GM19035 (cell line): ENCODE measurements around the gene SLC6A11.

Experiments used
- ATAC-seq: cut with Tn5 transposase; IDR thresholded peaks from one replicate; pipeline ENCODE4 v1.9.1; 2021; ENCODE audit not compliant: unreplicated experiment

SLC6A11 gene

GRCh38 chr3:10837849-10838248 lies 21.8 kb downstream of the SLC6A11 start:
- no peak for ATAC-seq

- ATAC-seq = no peak
Measured at GRCh38 chr3:10839167-10839566, 23.1 kb downstream of the SLC6A11 start.

GRCh38 chr3:10841100-10841499 lies 25.1 kb downstream of the SLC6A11 start:
- no peak for ATAC-seq

GRCh38 chr3:10843378-10843777 lies 27.4 kb downstream of the SLC6A11 start:
- no peak for ATAC-seq

GRCh38 chr3:10845001-10845761 lies 29.2 kb downstream of the SLC6A11 start:
- ATAC-seq = no peak

- no peak for ATAC-seq
Measured at GRCh38 chr3:10845839-10846656, 30.0 kb downstream of the SLC6A11 start.

GRCh38 chr3:10846657-10846975 lies 30.6 kb downstream of the SLC6A11 start:
- ATAC-seq = no peak

GRCh38 chr3:10848261-10848660 lies 32.2 kb downstream of the SLC6A11 start:
- no peak for ATAC-seq

- no peak for ATAC-seq
Measured at GRCh38 chr3:10852066-10852808, 36.2 kb downstream of the SLC6A11 start.

- no peak for ATAC-seq
Measured at GRCh38 chr3:10855083-10855870, 39.2 kb downstream of the SLC6A11 start.

GRCh38 chr3:10855871-10856662 lies 40.0 kb downstream of the SLC6A11 start:
- no peak for ATAC-seq

- no peak for ATAC-seq
Measured at GRCh38 chr3:10857235-10857634, 41.2 kb downstream of the SLC6A11 start.

- no peak for ATAC-seq
Measured at GRCh38 chr3:10858091-10858490, 42.1 kb downstream of the SLC6A11 start.

GRCh38 chr3:10867384-10867783 lies 51.4 kb downstream of the SLC6A11 start:
- no peak for ATAC-seq

GRCh38 chr3:10869460-10869859 lies 53.4 kb downstream of the SLC6A11 start:
- no peak for ATAC-seq

GRCh38 chr3:10870296-10870695 lies 54.3 kb downstream of the SLC6A11 start:
- ATAC-seq = no peak

GRCh38 chr3:10873415-10873814 lies 57.4 kb downstream of the SLC6A11 start:
- no peak for ATAC-seq

GRCh38 chr3:10875914-10876313 lies 59.9 kb downstream of the SLC6A11 start:
- ATAC-seq = no peak

GRCh38 chr3:10876661-10877060 lies 60.6 kb downstream of the SLC6A11 start:
- no peak for ATAC-seq

- ATAC-seq = no peak
Measured at GRCh38 chr3:10882851-10883250, 66.8 kb downstream of the SLC6A11 start.
